ENCODE results near the gene MST1. TPM values are rescaled to one million over a fixed set of nuclear protein-coding genes. Genes with fewer than 3 reads are reported as not detected.
"Not testable (repeated sequence)": the region's sequence is repeated elsewhere in the genome, so short reads cannot be mapped to it uniquely, and the experiment has no call there.

MST1 gene
- total RNA-seq, 3 donors from 2014 or later: 9.3 to 23.6 (median 21.2) TPM

DNA sequence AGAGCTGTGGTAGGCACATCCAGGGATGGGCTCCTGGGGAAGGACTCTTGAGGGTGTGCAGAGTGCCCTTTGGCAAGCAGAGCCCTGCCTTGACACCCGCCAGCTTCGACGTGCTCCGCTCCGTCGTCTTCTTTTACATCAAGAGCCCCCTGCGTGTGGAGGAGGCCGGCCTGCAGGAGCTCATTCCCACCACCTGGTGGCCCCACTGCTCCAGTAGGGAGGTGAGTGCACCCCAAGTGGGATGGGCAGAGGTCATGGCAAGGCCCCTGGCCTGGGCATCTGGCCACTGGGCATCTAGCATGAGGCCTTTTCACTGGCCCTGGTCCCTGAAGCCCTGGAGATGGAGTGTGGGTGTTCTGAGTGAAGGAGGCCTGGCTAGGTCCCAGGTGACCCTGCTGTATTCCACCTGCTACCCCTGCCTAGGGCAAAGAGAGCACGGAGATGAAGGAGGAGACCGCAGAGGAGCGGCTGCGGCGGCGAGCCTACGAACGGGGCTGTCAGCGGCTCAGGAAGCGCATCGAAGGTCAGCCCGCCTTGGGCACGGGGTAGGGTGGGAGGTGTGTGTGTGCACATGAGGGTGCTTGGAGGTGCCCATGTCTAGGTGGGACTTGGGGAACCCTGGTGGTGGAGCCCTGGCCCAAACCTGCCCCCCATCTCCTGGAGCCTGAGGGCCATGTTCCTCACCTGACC lies 12.3 kb upstream of the MST1 start:
- no peaks in the 10 kb centered on the region for H3K9me3 ChIP-seq
- H3K4me3 ChIP-seq: no peak overlapping the region
- H3K36me3 ChIP-seq: no peaks in the 10 kb centered on the region
- no peaks in the 10 kb centered on the region for H3K27me3 ChIP-seq
- H3K27ac ChIP-seq: no peak overlapping the region
- H3K4me1 ChIP-seq: no peaks in the 10 kb centered on the region
- intact Hi-C loops (cut with DNase I; ENCODE audit: low total_unique reads): no loop called here
- no peak for DNase-seq (ENCODE audit: low spot score in 2 of 2)
- TF ChIP-seq POLR2A (IDR thresholded peaks at IDR 0.05): no peak
- TF ChIP-seq, protein P1, sequence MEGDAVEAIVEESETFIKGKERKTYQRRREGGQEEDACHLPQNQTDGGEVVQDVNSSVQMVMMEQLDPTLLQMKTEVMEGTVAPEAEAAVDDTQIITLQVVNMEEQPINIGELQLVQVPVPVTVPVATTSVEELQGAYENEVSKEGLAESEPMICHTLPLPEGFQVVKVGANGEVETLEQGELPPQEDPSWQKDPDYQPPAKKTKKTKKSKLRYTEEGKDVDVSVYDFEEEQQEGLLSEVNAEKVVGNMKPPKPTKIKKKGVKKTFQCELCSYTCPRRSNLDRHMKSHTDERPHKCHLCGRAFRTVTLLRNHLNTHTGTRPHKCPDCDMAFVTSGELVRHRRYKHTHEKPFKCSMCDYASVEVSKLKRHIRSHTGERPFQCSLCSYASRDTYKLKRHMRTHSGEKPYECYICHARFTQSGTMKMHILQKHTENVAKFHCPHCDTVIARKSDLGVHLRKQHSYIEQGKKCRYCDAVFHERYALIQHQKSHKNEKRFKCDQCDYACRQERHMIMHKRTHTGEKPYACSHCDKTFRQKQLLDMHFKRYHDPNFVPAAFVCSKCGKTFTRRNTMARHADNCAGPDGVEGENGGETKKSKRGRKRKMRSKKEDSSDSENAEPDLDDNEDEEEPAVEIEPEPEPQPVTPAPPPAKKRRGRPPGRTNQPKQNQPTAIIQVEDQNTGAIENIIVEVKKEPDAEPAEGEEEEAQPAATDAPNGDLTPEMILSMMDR (IDR thresholded peaks at IDR 0.05): no peak
- no peak for TF ChIP-seq POLR2AphosphoS5 (IDR thresholded peaks at IDR 0.05)

DNA sequence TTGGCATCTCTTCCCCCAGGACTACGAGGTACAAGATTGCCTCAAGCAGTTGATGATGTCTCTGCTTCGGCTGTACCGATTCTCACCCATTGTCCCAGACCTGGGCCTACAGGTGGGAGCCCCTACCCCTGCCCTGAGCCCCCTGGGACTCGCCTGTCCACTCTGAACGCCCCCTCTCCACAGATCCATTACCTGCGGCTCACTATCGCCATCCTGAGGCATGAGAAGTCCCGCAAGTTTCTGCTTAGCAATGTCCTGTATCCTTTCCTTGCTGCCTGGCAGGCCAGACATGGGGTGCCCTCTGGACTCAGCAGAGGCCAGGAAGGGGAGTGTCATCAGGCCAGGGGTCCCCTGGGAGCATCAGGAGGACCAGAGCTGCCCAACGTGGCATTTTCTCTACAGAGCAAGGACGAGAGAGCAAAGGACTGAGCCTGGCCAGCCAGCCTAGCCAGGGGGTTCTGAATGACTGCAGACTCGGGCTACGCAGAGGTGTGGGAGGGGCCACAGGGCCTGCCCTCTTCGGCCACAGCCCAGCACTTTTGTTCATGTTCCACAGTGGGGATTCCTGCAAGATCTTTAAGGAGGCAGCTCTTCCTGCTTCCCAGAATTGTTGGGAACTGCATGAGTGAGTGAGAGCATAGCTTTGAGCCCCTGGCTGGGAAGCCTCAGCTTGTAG lies 11.3 kb upstream of the MST1 start:
- TF ChIP-seq POLR2AphosphoS5 (IDR thresholded peaks at IDR 0.05): no peak
- TF ChIP-seq, protein P1 (IDR thresholded peaks at IDR 0.05): no peak
- TF ChIP-seq POLR2A (IDR thresholded peaks at IDR 0.05): no peak
- Histone ChIP-seq H3K9me3 (no peaks in the 10 kb centered on the region), H3K4me3 (no peak overlapping the region), H3K36me3 (no peaks in the 10 kb centered on the region), H3K4me1 (no peaks in the 10 kb centered on the region), H3K27ac (no peak overlapping the region), H3K27me3 (no peaks in the 10 kb centered on the region)
- no peak for DNase-seq (ENCODE audit: low spot score in 2 of 2)
- intact Hi-C loops (cut with DNase I; ENCODE audit: low total_unique reads): no loop called here

DNA sequence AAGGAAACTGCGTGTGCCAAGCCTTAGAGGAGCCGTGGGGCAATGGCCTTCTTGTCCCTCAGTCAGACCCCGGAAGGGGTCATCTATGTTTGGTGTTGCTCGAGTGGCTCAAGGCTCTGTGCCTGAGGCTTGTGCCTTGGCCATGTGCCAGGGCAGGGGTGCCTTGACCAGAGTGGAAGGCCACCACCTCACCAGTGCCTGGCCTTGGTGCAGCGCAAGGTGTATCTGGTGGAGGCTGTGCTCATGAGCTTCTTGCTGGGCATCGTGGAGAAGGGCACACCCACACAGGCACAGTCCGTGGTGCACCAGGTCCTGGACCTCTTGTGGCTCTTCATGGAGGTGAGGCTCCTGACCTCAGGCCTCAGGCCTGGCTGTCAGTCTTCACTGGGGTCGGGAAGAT lies 10.7 kb upstream of the MST1 start:
- Histone ChIP-seq H3K4me1 (no peaks in the 10 kb centered on the region), H3K9me3 (no peaks in the 10 kb centered on the region), H3K27me3 (no peaks in the 10 kb centered on the region), H3K27ac (no peak overlapping the region), H3K36me3 (no peaks in the 10 kb centered on the region), H3K4me3 (no peak overlapping the region)
- DNase-seq (ENCODE audit: low spot score in 2 of 2): no peak
- TF ChIP-seq POLR2A (IDR thresholded peaks at IDR 0.05) (no peak), POLR2AphosphoS5 (IDR thresholded peaks at IDR 0.05) (no peak)
- TF ChIP-seq, protein P1 (IDR thresholded peaks at IDR 0.05): no peak
- intact Hi-C loops (cut with DNase I; ENCODE audit: low total_unique reads): no loop called here

DNA sequence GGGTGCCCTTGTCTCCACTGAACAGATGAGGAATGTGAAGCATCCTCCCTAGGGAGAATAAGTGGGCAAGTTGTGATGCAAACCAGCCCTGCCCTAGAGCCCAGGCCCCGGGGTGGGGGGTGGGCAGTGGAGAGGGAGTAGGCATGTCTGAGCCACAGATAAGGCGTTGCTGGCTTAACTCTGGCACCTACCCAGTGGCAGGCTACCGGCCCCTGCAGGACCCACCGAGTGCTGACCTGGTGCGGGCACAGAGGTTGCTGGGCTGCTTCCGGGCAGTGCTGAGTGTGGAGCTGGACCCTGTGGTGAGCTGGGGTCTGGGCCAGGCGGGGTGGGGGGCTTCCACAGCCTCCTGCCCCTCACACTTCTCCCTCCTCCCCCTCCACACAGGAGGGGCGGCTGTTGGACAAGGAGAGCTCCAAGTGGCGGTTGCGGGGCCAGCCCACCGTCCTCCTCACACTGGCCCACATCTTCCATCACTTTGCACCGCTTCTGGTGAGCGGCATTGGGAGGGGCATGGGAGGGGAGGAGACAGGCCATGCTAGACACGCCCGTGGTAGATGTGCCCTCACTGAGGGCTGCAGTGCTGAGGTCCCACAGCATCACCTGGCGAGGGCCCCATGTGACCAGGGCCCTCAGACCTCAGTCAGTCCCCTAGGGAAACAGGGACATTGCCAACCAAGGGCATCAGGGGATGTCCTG lies 10.2 kb upstream of the MST1 start:
- intact Hi-C loops (cut with DNase I; ENCODE audit: low total_unique reads): no loop called here
- H3K36me3 ChIP-seq: no peaks in the 10 kb centered on the region
- no peak overlapping the region for H3K4me3 ChIP-seq
- no peaks in the 10 kb centered on the region for H3K9me3 ChIP-seq
- DNase-seq (ENCODE audit: low spot score in 2 of 2): no peak
- no peaks in the 10 kb centered on the region for H3K4me1 ChIP-seq
- TF ChIP-seq POLR2A (IDR thresholded peaks at IDR 0.05): no peak
- no peak for TF ChIP-seq POLR2AphosphoS5 (IDR thresholded peaks at IDR 0.05)
- TF ChIP-seq, protein P1 (IDR thresholded peaks at IDR 0.05): no peak
- H3K27ac ChIP-seq: no peak overlapping the region
- no peaks in the 10 kb centered on the region for H3K27me3 ChIP-seq

DNA sequence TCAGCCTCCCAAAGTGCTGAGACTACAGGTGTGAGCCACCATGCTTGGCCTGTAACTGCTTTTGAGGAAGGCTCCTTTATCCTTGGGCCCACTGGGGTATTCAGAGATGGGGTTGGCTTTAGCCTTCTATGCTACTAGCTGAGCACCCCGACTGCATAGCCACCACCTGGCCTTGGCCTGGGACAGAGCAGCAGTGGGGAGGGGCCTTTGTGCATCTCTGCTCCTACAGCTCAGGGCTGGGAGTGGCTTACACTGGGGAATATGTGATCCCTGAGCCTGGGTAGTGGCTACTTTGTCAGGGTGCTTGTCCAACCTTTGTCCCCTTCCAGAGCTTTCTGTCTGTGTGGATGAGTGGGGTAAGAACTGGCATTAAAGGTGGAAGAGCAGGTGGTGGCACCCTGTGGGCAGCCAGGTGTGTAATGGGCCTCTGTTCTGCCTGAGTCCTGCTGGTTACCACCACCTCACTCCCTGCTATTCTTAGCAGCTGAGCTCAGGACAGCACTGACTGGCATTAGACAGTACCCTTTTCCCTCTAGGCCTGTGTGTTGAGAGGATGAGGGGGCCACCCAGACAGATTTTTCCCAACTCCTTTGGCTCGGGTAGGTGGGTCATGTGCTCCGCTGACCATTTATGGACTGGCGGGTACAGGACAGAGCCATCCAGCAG lies 6.2 kb upstream of the MST1 start:
- intact Hi-C loops (cut with DNase I; ENCODE audit: low total_unique reads); H3K4me1 ChIP-seq; H3K27me3 ChIP-seq; H3K27ac ChIP-seq; H3K36me3 ChIP-seq; DNase-seq (ENCODE audit: low spot score in 2 of 2); H3K9me3 ChIP-seq; H3K4me3 ChIP-seq: not testable (repeated sequence)

DNA sequence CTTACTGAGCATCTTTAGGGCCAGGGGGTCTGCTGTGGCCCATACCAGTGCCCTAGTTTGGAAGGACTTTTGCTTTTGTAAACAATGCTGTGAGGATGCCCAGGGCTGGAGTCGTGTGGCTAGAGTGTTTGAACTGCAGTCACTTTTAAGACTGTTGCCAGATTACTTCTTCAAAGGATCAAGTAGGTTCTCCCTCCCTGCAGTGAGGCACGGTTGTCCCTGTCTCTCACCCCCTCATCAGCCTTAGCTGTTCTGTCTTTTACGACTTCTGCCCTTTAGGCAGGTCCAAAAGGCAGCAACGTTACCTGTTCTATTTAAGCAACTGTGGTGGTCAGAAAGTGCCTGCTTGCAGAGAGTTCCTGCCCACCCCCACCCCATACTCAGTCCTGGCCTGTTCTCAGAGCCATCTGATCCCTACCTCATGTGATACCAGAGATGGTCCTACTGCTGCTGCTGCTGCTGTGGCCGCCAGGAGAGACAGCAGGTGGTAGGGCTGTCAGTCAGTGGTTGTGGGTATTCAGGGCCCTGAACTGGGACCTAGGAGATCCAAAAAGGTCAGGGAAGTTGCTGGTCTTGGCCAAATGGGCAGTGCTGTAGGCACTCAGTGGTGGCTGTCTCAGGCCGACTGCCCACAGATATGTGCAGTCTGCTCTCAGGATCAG lies 5.3 kb upstream of the MST1 start:
- H3K27ac ChIP-seq; intact Hi-C loops (cut with DNase I; ENCODE audit: low total_unique reads); H3K9me3 ChIP-seq; DNase-seq (ENCODE audit: low spot score in 2 of 2); H3K36me3 ChIP-seq; H3K4me1 ChIP-seq; H3K4me3 ChIP-seq; H3K27me3 ChIP-seq: not testable (repeated sequence)

DNA sequence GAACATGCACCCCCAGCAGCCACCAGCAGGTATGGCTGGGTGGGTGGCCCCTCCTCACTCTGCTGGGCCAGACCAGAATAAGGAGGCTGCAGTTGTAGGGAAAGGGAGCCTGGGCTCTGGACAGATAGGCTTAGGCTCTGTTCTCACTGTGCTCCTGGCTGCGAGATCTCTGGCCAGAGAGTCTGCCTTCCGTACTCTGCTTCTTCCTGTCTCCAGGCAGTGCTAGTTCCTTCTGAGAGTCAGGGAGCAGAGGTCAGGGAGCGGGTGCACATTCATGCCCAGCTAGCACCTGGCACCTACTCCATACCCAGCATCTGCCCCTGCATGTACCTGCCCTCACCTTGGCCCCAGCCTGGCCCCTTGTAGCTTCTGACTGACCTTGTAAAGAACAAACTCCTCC lies 2.2 kb upstream of the MST1 start:
- H3K27ac ChIP-seq; H3K36me3 ChIP-seq; H3K27me3 ChIP-seq; intact Hi-C loops (cut with DNase I; ENCODE audit: low total_unique reads); H3K4me3 ChIP-seq; H3K9me3 ChIP-seq; DNase-seq (ENCODE audit: low spot score in 2 of 2); H3K4me1 ChIP-seq: not testable (repeated sequence)

DNA sequence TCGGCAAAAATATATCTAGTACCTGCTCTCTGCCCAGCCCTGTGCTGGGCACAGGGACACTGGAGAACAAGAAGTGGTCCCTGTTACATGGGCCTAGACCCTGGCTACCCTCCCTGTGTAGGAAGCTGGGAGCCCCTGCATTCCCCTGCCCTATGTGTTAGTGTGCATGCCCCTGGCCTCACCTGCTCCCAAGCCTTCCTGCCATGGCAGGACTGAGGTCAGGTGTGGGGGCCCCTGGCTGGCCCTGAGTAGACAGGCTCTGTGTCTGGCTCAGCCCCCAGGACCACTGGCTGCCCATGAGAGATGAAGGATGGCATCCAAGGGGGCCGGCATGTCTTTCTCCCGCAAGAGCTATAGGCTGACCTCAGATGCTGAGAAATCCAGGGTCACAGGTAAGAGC lies 1.6 kb upstream of the MST1 start:
- peak overlapping the region in 2 of 3 donors; percentile 86 to 88 for H3K4me3 ChIP-seq
- DNase-seq (ENCODE audit: low spot score in 2 of 2); H3K9me3 ChIP-seq; H3K27me3 ChIP-seq; H3K27ac ChIP-seq; H3K4me1 ChIP-seq; H3K36me3 ChIP-seq; intact Hi-C loops (cut with DNase I; ENCODE audit: low total_unique reads): not testable (repeated sequence)

All from breast epithelium (tissue), 4 donors.